ENCODE measurements around the gene NSUN6.

Gene NSUN6

GRCh38 chr10:18561861-18562551 is 89.4 kb downstream of the NSUN6 start:
- DNase-seq (ENCODE audit: low spot score): no peak

GRCh38 chr10:18557960-18558359 is 93.4 kb downstream of the NSUN6 start:
- DNase-seq (ENCODE audit: low spot score): no peak

- no peak for DNase-seq (ENCODE audit: low spot score)
These were observed 94.8 kb downstream of the NSUN6 start for GRCh38 chr10:18556522-18557147.

- DNase-seq (ENCODE audit: low spot score): no peak
These were observed 96.9 kb downstream of the NSUN6 start for GRCh38 chr10:18554479-18554878.

- DNase-seq (ENCODE audit: low spot score): no peak
These were observed 99.9 kb downstream of the NSUN6 start for GRCh38 chr10:18551473-18551872.

GRCh38 chr10:18549105-18549504 is 102.3 kb downstream of the NSUN6 start:
- no peak for DNase-seq (ENCODE audit: low spot score)

GRCh38 chr10:18545621-18546305 is 105.6 kb downstream of the NSUN6 start:
- no peak for DNase-seq (ENCODE audit: low spot score)

GRCh38 chr10:18542832-18543231 is 108.6 kb downstream of the NSUN6 start:
- no peak for DNase-seq (ENCODE audit: low spot score)

- DNase-seq (ENCODE audit: low spot score): no peak
These were observed 111.2 kb downstream of the NSUN6 start for GRCh38 chr10:18540195-18540594.

- DNase-seq (ENCODE audit: low spot score): no peak
These were observed 112.1 kb downstream of the NSUN6 start for GRCh38 chr10:18539335-18539734.

- no peak for DNase-seq (ENCODE audit: low spot score)
These were observed 117.5 kb downstream of the NSUN6 start for GRCh38 chr10:18533896-18534295.

GRCh38 chr10:18532881-18533535 is 118.4 kb downstream of the NSUN6 start:
- DNase-seq (ENCODE audit: low spot score): no peak

- no peak for DNase-seq (ENCODE audit: low spot score)
These were observed 123.1 kb downstream of the NSUN6 start for GRCh38 chr10:18528292-18528691.

- no peak for DNase-seq (ENCODE audit: low spot score)
These were observed 123.7 kb downstream of the NSUN6 start for GRCh38 chr10:18527687-18528086.

- no peak for DNase-seq (ENCODE audit: low spot score)
These were observed 127.5 kb downstream of the NSUN6 start for GRCh38 chr10:18523858-18524257.

- DNase-seq (ENCODE audit: low spot score): no peak
These were observed 128.4 kb downstream of the NSUN6 start for GRCh38 chr10:18523025-18523424.

- DNase-seq (ENCODE audit: low spot score): no peak
These were observed 134.5 kb downstream of the NSUN6 start for GRCh38 chr10:18516851-18517250.

GRCh38 chr10:18514537-18514936 is 136.8 kb downstream of the NSUN6 start:
- no peak for DNase-seq (ENCODE audit: low spot score)

- DNase-seq (ENCODE audit: low spot score): no peak
These were observed 142.8 kb downstream of the NSUN6 start for GRCh38 chr10:18508587-18508986.

GRCh38 chr10:18505456-18506118 is 145.8 kb downstream of the NSUN6 start:
- no peak for DNase-seq (ENCODE audit: low spot score)

GRCh38 chr10:18504161-18504560 is 147.2 kb downstream of the NSUN6 start:
- DNase-seq (ENCODE audit: low spot score): peak; percentile 58

GRCh38 chr10:18501629-18502028 is 149.8 kb downstream of the NSUN6 start:
- no peak for DNase-seq (ENCODE audit: low spot score)

All from D341Med (cell line).